ENCODE results near the gene WDR93.

WDR93 gene

GRCh38 chr15:89695198-89695597 lies 4.6 kb downstream of the WDR93 start:
- H3K9me3 Mint-ChIP-seq = no peaks in the 10 kb centered on the region
- no peak overlapping the region for H3K4me3 Mint-ChIP-seq
- no peak overlapping the region for H3K27ac Mint-ChIP-seq
- peaks cover 5% of the 10 kb centered on the region for H3K4me1 Mint-ChIP-seq
- peaks cover 5% of the 10 kb centered on the region for H3K27me3 Mint-ChIP-seq
- H3K36me3 Mint-ChIP-seq = no peaks in the 10 kb centered on the region

GRCh38 chr15:89704411-89704810 lies 13.8 kb downstream of the WDR93 start:
- Mint-ChIP-seq H3K27me3 (peaks cover 18% of the 10 kb centered on the region), H3K4me1 (no peaks in the 10 kb centered on the region), H3K36me3 (peaks cover 2% of the 10 kb centered on the region), H3K4me3 (no peak overlapping the region), H3K9me3 (no peaks in the 10 kb centered on the region), H3K27ac (no peak overlapping the region)

- peaks cover 11% of the 10 kb centered on the region for H3K27me3 Mint-ChIP-seq
- H3K4me3 Mint-ChIP-seq = no peak overlapping the region
- peaks cover 2% of the 10 kb centered on the region for H3K36me3 Mint-ChIP-seq
- H3K4me1 Mint-ChIP-seq = no peaks in the 10 kb centered on the region
- H3K9me3 Mint-ChIP-seq = no peaks in the 10 kb centered on the region
- H3K27ac Mint-ChIP-seq = no peak overlapping the region
These were observed 17.0 kb downstream of the WDR93 start for GRCh38 chr15:89707577-89707976.

GRCh38 chr15:89714775-89715174 lies 24.2 kb downstream of the WDR93 start:
- Mint-ChIP-seq H3K27me3 (no peaks in the 10 kb centered on the region), H3K9me3 (no peaks in the 10 kb centered on the region), H3K4me1 (no peaks in the 10 kb centered on the region), H3K36me3 (no peaks in the 10 kb centered on the region), H3K4me3 (no peak overlapping the region), H3K27ac (no peak overlapping the region)

- peaks cover 6% of the 10 kb centered on the region for H3K27me3 Mint-ChIP-seq
- H3K4me1 Mint-ChIP-seq = no peaks in the 10 kb centered on the region
- H3K27ac Mint-ChIP-seq = no peak overlapping the region
- H3K4me3 Mint-ChIP-seq = no peak overlapping the region
- peaks cover 2% of the 10 kb centered on the region for H3K36me3 Mint-ChIP-seq
- no peaks in the 10 kb centered on the region for H3K9me3 Mint-ChIP-seq
These were observed 32.4 kb downstream of the WDR93 start for GRCh38 chr15:89723031-89723430.

GRCh38 chr15:89724621-89725020 lies 34.0 kb downstream of the WDR93 start:
- Mint-ChIP-seq H3K4me1 (no peaks in the 10 kb centered on the region), H3K36me3 (peaks cover 2% of the 10 kb centered on the region), H3K4me3 (no peak overlapping the region), H3K9me3 (no peaks in the 10 kb centered on the region), H3K27ac (no peak overlapping the region), H3K27me3 (peaks cover 6% of the 10 kb centered on the region)

GRCh38 chr15:89725064-89725463 lies 34.5 kb downstream of the WDR93 start:
- Mint-ChIP-seq H3K27ac (no peak overlapping the region), H3K4me1 (no peaks in the 10 kb centered on the region), H3K27me3 (peaks cover 6% of the 10 kb centered on the region), H3K9me3 (no peaks in the 10 kb centered on the region), H3K4me3 (no peak overlapping the region), H3K36me3 (peaks cover 2% of the 10 kb centered on the region)

GRCh38 chr15:89728254-89728653 lies 37.6 kb downstream of the WDR93 start:
- no peak overlapping the region for H3K27ac Mint-ChIP-seq
- no peaks in the 10 kb centered on the region for H3K9me3 Mint-ChIP-seq
- peaks cover 2% of the 10 kb centered on the region for H3K36me3 Mint-ChIP-seq
- H3K4me3 Mint-ChIP-seq = no peak overlapping the region
- H3K4me1 Mint-ChIP-seq = no peaks in the 10 kb centered on the region
- H3K27me3 Mint-ChIP-seq = no peaks in the 10 kb centered on the region

- H3K4me1 Mint-ChIP-seq = no peaks in the 10 kb centered on the region
- H3K27ac Mint-ChIP-seq = no peak overlapping the region
- no peaks in the 10 kb centered on the region for H3K9me3 Mint-ChIP-seq
- H3K36me3 Mint-ChIP-seq = no peaks in the 10 kb centered on the region
- no peak overlapping the region for H3K4me3 Mint-ChIP-seq
- peaks cover 3% of the 10 kb centered on the region for H3K27me3 Mint-ChIP-seq
These were observed 40.7 kb downstream of the WDR93 start for GRCh38 chr15:89731275-89731674.

- Mint-ChIP-seq H3K27ac (no peak overlapping the region), H3K36me3 (no peaks in the 10 kb centered on the region), H3K4me1 (no peaks in the 10 kb centered on the region), H3K4me3 (no peak overlapping the region), H3K27me3 (peaks cover 3% of the 10 kb centered on the region), H3K9me3 (no peaks in the 10 kb centered on the region)
These were observed 42.0 kb downstream of the WDR93 start for GRCh38 chr15:89732451-89733172.

GRCh38 chr15:89735773-89736172 lies 45.2 kb downstream of the WDR93 start:
- no peak overlapping the region for H3K27ac Mint-ChIP-seq
- H3K9me3 Mint-ChIP-seq = no peaks in the 10 kb centered on the region
- no peaks in the 10 kb centered on the region for H3K36me3 Mint-ChIP-seq
- H3K4me1 Mint-ChIP-seq = peaks cover 3% of the 10 kb centered on the region
- no peak overlapping the region for H3K4me3 Mint-ChIP-seq
- H3K27me3 Mint-ChIP-seq = peaks cover 3% of the 10 kb centered on the region

- Mint-ChIP-seq H3K4me1 (peaks cover 3% of the 10 kb centered on the region), H3K4me3 (no peak overlapping the region)
These were observed 49.5 kb downstream of the WDR93 start for GRCh38 chr15:89740137-89740536.

GRCh38 chr15:89743011-89743410 lies 52.4 kb downstream of the WDR93 start:
- Mint-ChIP-seq H3K4me3 (no peak overlapping the region), H3K27ac (no peak overlapping the region), H3K36me3 (no peaks in the 10 kb centered on the region), H3K4me1 (peaks cover 3% of the 10 kb centered on the region), H3K9me3 (no peaks in the 10 kb centered on the region), H3K27me3 (no peaks in the 10 kb centered on the region)

More at GRCh38 chr15:89740137-89740536, 49.5 kb downstream of the WDR93 start:
- H3K27me3 Mint-ChIP-seq = no peaks in the 10 kb centered on the region
- no peaks in the 10 kb centered on the region for H3K9me3 Mint-ChIP-seq
- H3K27ac Mint-ChIP-seq = no peak overlapping the region
- H3K36me3 Mint-ChIP-seq = no peaks in the 10 kb centered on the region

GRCh38 chr15:89743594-89743993 lies 53.0 kb downstream of the WDR93 start:
- Mint-ChIP-seq H3K9me3 (no peaks in the 10 kb centered on the region), H3K27ac (no peak overlapping the region)

GRCh38 chr15:89745131-89745530 lies 54.5 kb downstream of the WDR93 start:
- Mint-ChIP-seq H3K4me1 (peaks cover 5% of the 10 kb centered on the region), H3K36me3 (no peaks in the 10 kb centered on the region), H3K27ac (no peak overlapping the region), H3K27me3 (peaks cover 2% of the 10 kb centered on the region), H3K9me3 (no peaks in the 10 kb centered on the region), H3K4me3 (no peak overlapping the region)

More at GRCh38 chr15:89743594-89743993, 53.0 kb downstream of the WDR93 start:
- Mint-ChIP-seq H3K4me3 (no peak overlapping the region), H3K27me3 (no peaks in the 10 kb centered on the region), H3K36me3 (no peaks in the 10 kb centered on the region), H3K4me1 (peaks cover 3% of the 10 kb centered on the region)

- Mint-ChIP-seq H3K27me3 (peaks cover 2% of the 10 kb centered on the region), H3K9me3 (no peaks in the 10 kb centered on the region), H3K4me3 (no peak overlapping the region), H3K36me3 (no peaks in the 10 kb centered on the region), H3K4me1 (peaks cover 4% of the 10 kb centered on the region), H3K27ac (no peak overlapping the region)
These were observed 55.2 kb downstream of the WDR93 start for GRCh38 chr15:89745768-89746167.

GRCh38 chr15:89746386-89746780 lies 55.8 kb downstream of the WDR93 start:
- H3K27ac Mint-ChIP-seq = no peak overlapping the region
- no peak overlapping the region for H3K4me3 Mint-ChIP-seq
- no peaks in the 10 kb centered on the region for H3K36me3 Mint-ChIP-seq
- H3K9me3 Mint-ChIP-seq = no peaks in the 10 kb centered on the region
- peaks cover 2% of the 10 kb centered on the region for H3K27me3 Mint-ChIP-seq
- peaks cover 4% of the 10 kb centered on the region for H3K4me1 Mint-ChIP-seq

Measured in activated naive CD4-positive, alpha-beta T cell treated with anti-CD3 and anti-CD28 coated beads, Interleukin-2, amount 50 U/mL, for 24 hours (primary cell).